ENCODE results near the gene WEE2. TPM values are rescaled to one million over a fixed set of nuclear protein-coding genes. Genes with fewer than 3 reads are reported as not detected.

WEE2 gene
- total RNA-seq, 4 donors from 2014 or later, result 0.07 TPM; not detected in 3

DNA sequence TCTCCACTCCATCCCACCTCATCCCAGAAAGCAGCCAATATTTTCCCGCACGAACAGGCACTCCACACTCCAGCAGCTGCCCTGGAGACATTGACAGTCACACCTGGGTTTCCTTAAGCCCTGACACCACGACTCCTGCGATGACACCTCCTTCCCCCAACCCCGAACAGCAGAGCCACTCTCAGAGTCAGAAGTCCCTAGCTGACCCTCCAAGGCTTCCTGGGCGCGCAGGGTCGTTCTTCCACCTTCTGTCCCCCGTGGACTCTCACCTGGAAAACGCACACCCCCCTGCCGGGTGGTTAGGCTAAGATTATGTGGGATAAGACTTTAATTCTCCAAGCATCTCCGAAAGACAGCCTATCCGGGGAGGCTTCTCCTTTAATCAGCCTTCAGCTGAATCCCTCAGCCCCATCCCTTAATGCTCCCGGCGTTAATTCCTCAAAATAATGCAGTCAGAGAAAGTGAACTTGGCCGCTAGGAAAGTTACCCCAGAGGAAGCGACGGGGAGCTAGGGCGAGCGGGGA is 7.2 kb upstream of the WEE2 start:
- H3K36me3 ChIP-seq, result no peaks in the 10 kb centered on the region
- H3K27ac ChIP-seq, result peak overlapping the region; percentile 76 to 85
- H3K27me3 ChIP-seq, result no peaks in the 10 kb centered on the region
- no peaks in the 10 kb centered on the region for H3K9me3 ChIP-seq
- DNase-seq, result no peak
- no peaks in the 10 kb centered on the region for H3K4me1 ChIP-seq
- TF ChIP-seq, protein P1, sequence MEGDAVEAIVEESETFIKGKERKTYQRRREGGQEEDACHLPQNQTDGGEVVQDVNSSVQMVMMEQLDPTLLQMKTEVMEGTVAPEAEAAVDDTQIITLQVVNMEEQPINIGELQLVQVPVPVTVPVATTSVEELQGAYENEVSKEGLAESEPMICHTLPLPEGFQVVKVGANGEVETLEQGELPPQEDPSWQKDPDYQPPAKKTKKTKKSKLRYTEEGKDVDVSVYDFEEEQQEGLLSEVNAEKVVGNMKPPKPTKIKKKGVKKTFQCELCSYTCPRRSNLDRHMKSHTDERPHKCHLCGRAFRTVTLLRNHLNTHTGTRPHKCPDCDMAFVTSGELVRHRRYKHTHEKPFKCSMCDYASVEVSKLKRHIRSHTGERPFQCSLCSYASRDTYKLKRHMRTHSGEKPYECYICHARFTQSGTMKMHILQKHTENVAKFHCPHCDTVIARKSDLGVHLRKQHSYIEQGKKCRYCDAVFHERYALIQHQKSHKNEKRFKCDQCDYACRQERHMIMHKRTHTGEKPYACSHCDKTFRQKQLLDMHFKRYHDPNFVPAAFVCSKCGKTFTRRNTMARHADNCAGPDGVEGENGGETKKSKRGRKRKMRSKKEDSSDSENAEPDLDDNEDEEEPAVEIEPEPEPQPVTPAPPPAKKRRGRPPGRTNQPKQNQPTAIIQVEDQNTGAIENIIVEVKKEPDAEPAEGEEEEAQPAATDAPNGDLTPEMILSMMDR (IDR thresholded peaks at IDR 0.05), result no peak
- no peak for TF ChIP-seq POLR2A (IDR thresholded peaks at IDR 0.05)
- peak overlapping the region; percentile 59 to 94 for H3K4me3 ChIP-seq
- intact Hi-C loops (cut with DNase I; ENCODE audit: low total_unique reads), result no loop called here

DNA sequence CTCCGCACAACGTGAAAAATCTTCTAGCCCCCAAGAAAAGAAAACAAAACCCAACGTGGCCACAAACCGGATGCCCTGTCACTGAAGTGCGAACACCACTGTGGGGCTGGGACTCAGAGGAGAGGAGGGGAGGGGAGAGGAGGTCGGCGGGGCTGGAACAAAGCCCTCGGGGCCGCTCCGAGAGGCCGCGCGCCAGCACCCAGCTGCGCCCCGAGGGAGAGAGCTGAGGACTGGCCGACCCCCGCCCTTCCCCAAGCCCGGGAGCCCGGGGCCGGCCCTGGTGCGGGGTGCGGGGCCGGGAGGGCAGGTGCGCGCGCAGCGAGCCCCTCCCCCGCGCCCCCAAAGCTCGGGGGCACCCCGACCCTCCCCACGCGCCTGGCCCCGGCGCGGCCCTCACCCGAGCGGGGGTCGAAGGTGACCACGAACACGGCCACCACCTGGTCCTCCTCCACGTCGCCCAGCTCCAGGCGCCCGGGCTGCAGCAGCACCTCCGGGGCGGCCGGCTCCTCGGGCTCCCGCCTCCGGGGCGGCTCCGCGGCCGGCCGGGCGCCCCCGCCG is 6.6 kb upstream of the WEE2 start:
- H3K27ac ChIP-seq, result peak overlapping the region; percentile 76 to 85
- peak overlapping the region; percentile 59 to 94 for H3K4me3 ChIP-seq
- no peaks in the 10 kb centered on the region for H3K36me3 ChIP-seq
- no peaks in the 10 kb centered on the region for H3K4me1 ChIP-seq
- no peaks in the 10 kb centered on the region for H3K9me3 ChIP-seq
- TF ChIP-seq, protein P1 (IDR thresholded peaks at IDR 0.05), result no peak
- TF ChIP-seq POLR2A (IDR thresholded peaks at IDR 0.05), result no peak
- peak; percentile 27 to 31 for DNase-seq
- no peaks in the 10 kb centered on the region for H3K27me3 ChIP-seq
- intact Hi-C loops (cut with DNase I; ENCODE audit: low total_unique reads), result no loop called here

DNA sequence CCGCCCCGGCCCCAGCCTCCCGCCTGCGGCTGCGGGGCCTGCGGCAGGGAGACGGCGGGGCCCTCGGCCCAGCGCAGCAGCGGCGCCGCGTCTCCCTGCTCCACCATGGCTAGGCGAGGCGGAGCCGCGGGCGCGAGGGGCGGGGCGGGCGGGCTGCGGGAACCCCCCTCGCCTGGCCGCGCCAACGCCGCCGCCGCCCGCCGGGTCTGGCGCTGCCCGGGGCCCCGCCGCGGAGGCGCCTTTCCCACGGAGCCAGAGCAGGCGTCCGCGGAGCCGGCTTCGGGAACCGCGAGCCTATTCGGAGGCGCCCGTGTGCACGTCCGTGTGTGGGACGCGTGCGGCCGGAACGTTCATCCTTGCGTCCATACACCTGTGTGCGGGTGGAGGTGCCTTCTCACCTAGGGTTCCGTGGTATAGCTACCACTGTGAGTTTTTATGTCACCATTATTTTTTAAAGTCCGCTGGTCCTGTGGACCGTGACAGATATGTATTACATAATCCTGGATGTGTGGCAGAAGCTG is 6.0 kb upstream of the WEE2 start, which contains the start of gene DENND11:
Gene DENND11 (minus strand): TSS at position 120 of the 521 bp plus-strand sequence. CDS start 13 bp downstream, at position 107.
- H3K4me3 ChIP-seq, result peak within 1 kb of the TSS; percentile 59 to 94
- intact Hi-C loops (cut with DNase I; ENCODE audit: low total_unique reads), result no loop called here
- DNase-seq, result peak in 1 of 2 donors; percentile 37
- no peaks in the 10 kb centered on the region for H3K4me1 ChIP-seq
- no peaks in the 10 kb centered on the region for H3K36me3 ChIP-seq
- H3K27me3 ChIP-seq, result no peaks in the 10 kb centered on the region
- no peak for TF ChIP-seq POLR2A (IDR thresholded peaks at IDR 0.05)
- TF ChIP-seq, protein P1 (IDR thresholded peaks at IDR 0.05), result no peak
- peak within 1 kb of the TSS; percentile 76 to 85 for H3K27ac ChIP-seq
- H3K9me3 ChIP-seq, result no peaks in the 10 kb centered on the region

GRCh38 chr7:141702892-141703291 is 5.3 kb upstream of the WEE2 start:
- intact Hi-C loops (cut with DNase I; ENCODE audit: low total_unique reads), result no loop called here
- Histone ChIP-seq H3K27ac (peak overlapping the region in 1 of 2 donors; percentile 76), H3K4me3 (no peak overlapping the region)

DNA sequence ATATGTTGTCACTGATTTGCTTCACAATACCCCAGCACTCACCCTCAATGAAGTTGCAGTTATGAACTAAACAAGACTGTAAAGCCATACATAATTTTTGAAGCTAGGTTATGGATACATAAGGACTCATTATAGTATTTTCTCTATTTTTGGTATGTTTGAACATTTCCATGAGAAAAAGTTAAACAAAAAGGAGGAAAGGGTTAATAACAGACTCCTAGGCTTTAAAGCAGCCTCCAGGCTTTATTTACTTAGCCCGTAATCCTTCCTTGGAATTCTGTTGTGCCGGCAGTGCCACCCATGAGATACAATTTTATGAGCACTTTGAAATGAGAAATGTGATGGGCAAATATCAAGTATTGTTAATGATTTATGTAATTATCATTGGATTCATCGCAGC is 4.0 kb upstream of the WEE2 start:
- Histone ChIP-seq H3K36me3 (no peaks in the 10 kb centered on the region), H3K4me3 (no peak overlapping the region), H3K27ac (no peak overlapping the region), H3K27me3 (no peaks in the 10 kb centered on the region), H3K9me3 (no peaks in the 10 kb centered on the region), H3K4me1 (no peaks in the 10 kb centered on the region)
- intact Hi-C loops (cut with DNase I; ENCODE audit: low total_unique reads), result no loop called here
- DNase-seq, result no peak
- TF ChIP-seq, protein P1 (IDR thresholded peaks at IDR 0.05), result no peak
- TF ChIP-seq POLR2A (IDR thresholded peaks at IDR 0.05), result no peak

More at GRCh38 chr7:141702892-141703291, 5.3 kb upstream of the WEE2 start:
- Histone ChIP-seq H3K9me3 (no peaks in the 10 kb centered on the region), H3K4me1 (no peaks in the 10 kb centered on the region), H3K36me3 (no peaks in the 10 kb centered on the region), H3K27me3 (no peaks in the 10 kb centered on the region)
- TF ChIP-seq, protein P1 (IDR thresholded peaks at IDR 0.05), result no peak
- TF ChIP-seq POLR2A (IDR thresholded peaks at IDR 0.05), result no peak
- DNase-seq, result no peak

Measured in uterus (tissue), 4 donors.